CD14-positive monocyte (primary cell): ENCODE results near the gene MICU2. TPM values are rescaled to one million over a fixed set of nuclear protein-coding genes. Genes with fewer than 3 reads are reported as not detected.
A peak's percentile ranks its signal among the peaks of the same experiment; 100 is the strongest.

Experiments used
- DNase-seq, 3 donors: peaks; one replicate each; pipeline ENCODE4 v3.0.0-alpha.2; 2011 to 2022
- H2AFZ ChIP-seq: 2 replicates; pipeline ENCODE4 v1.6.0; 2012; ENCODE audit warnings: mild to moderate bottlenecking, low read depth, low read length, inconsistent platforms; ENCODE audit not compliant: insufficient read depth, poor library complexity, severe bottlenecking
- H3K27ac ChIP-seq, 2 donors: 1 replicate in 1 of 2; 2 replicates in 1 of 2; pipeline ENCODE4 v1.5.1; 2012 to 2013; ENCODE audit warnings: low read length in 2 of 2, control low read depth in 1 of 2, inconsistent platforms in 1 of 2, low read depth in 1 of 2, mild to moderate bottlenecking in 1 of 2
- H3K27me3 ChIP-seq, 2 donors: one replicate each; pipeline versions ENCODE4 v1.6.0 to v1.6.1; 2011 to 2013; ENCODE audit warnings: low read length in 2 of 2; ENCODE audit not compliant: control insufficient read depth in 2 of 2, insufficient read depth in 2 of 2
- H3K36me3 ChIP-seq, 2 donors: replicated peaks in 1 of 2; 1 replicate in 1 of 2; 2 replicates in 1 of 2; pipeline versions ENCODE4 v1.5.1 to v1.6.1; 2012 to 2013; ENCODE audit warnings: low read length in 2 of 2, control low read depth in 1 of 2, inconsistent platforms in 1 of 2, mild to moderate bottlenecking in 1 of 2; ENCODE audit not compliant: insufficient read depth in 2 of 2, control insufficient read depth in 1 of 2
- H3K4me1 ChIP-seq, 2 donors: 1 replicate in 1 of 2; 2 replicates in 1 of 2; pipeline versions ENCODE4 v1.5.1 to v1.6.1; 2012 to 2013; ENCODE audit warnings: low read length in 2 of 2, control low read depth in 1 of 2, inconsistent platforms in 1 of 2, mild to moderate bottlenecking in 1 of 2, moderate library complexity in 1 of 2; ENCODE audit not compliant: insufficient read depth in 2 of 2, control insufficient read depth in 1 of 2
- H3K4me2 ChIP-seq: replicated peaks from 2 replicates; pipeline ENCODE3; 2012; ENCODE audit warnings: low read length, moderate library complexity, mild to moderate bottlenecking; ENCODE audit not compliant: poor library complexity, severe bottlenecking; ENCODE audit errors: extremely low read depth
- H3K4me3 ChIP-seq, 3 experiments: fragments of 200-600 bp in 1 of 3; sonication (generic) in 1 of 3; replicated peaks in 1 of 3; 1 replicate in 2 of 3; 2 replicates in 1 of 3; pipeline ENCODE4 v1.5.1; 2011 to 2013; ENCODE audit warnings: low read length in 3 of 3, mild to moderate bottlenecking in 3 of 3, control low read depth in 2 of 3, low read depth in 2 of 3, inconsistent platforms in 1 of 3, moderate library complexity in 1 of 3
- H3K79me2 ChIP-seq: 2 replicates; pipeline ENCODE4 v1.6.0; 2012; ENCODE audit warnings: mild to moderate bottlenecking, control low read depth, inconsistent platforms, low read length, moderate library complexity; ENCODE audit not compliant: insufficient read depth
- H3K9ac ChIP-seq: 2 replicates; pipeline ENCODE4 v1.6.0; 2017; ENCODE audit warnings: low read length, mild to moderate bottlenecking; ENCODE audit not compliant: insufficient read depth, poor library complexity, severe bottlenecking
- H3K9me3 ChIP-seq, 2 donors: replicated peaks in 1 of 2; 1 replicate in 1 of 2; 2 replicates in 1 of 2; pipeline versions ENCODE4 v1.5.1 to v1.6.1; 2012 to 2013; ENCODE audit warnings: low read length in 2 of 2, control low read depth in 1 of 2; ENCODE audit not compliant: control insufficient read depth in 1 of 2, insufficient read depth in 1 of 2
- H4K20me1 ChIP-seq: 2 replicates; pipeline ENCODE4 v1.6.0; 2012; ENCODE audit warnings: mild to moderate bottlenecking, low read length, control low read depth, moderate library complexity; ENCODE audit not compliant: insufficient read depth
- H3K27ac Mint-ChIP-seq, 7 donors: one replicate each; pipeline ENCODE4 v1.8.0; 2020; ENCODE audit warnings: mild to moderate bottlenecking in 7 of 7, mixed read lengths in 7 of 7, moderate library complexity in 6 of 7, inconsistent platforms in 2 of 7
- H3K27me3 Mint-ChIP-seq, 3 donors: one replicate each; pipeline ENCODE4 v1.8.0; 2021 to 2022; ENCODE audit warnings: low read depth in 3 of 3, mild to moderate bottlenecking in 3 of 3, mixed read lengths in 3 of 3, moderate library complexity in 3 of 3, inconsistent platforms in 1 of 3
- H3K36me3 Mint-ChIP-seq, 2 donors: one replicate each; pipeline ENCODE4 v1.8.0; 2020; ENCODE audit warnings: mixed read lengths in 2 of 2, inconsistent platforms in 1 of 2, mild to moderate bottlenecking in 1 of 2
- H3K4me1 Mint-ChIP-seq: one replicate; pipeline ENCODE4 v1.8.0; 2020; ENCODE audit warnings: mild to moderate bottlenecking, mixed read lengths
- H3K4me3 Mint-ChIP-seq, 2 donors: one replicate each; pipeline ENCODE4 v1.8.0; 2020; ENCODE audit warnings: mild to moderate bottlenecking in 2 of 2, mixed read lengths in 2 of 2, moderate library complexity in 1 of 2
- H3K9me3 Mint-ChIP-seq, 7 donors: one replicate each; pipeline ENCODE4 v1.8.0; 2020 to 2022; ENCODE audit warnings: mixed read lengths in 7 of 7, mild to moderate bottlenecking in 6 of 7, moderate library complexity in 6 of 7, inconsistent platforms in 2 of 7
- CTCF ChIP-seq: fragments of 200-600 bp; IDR thresholded peaks from one replicate; pipeline ENCODE4 v1.8.0; 2022; ENCODE audit warnings: antibody characterized with exemption, mild to moderate bottlenecking
- whole genome bisulfite sequencing: methylation state at CpG from one replicate; pipeline ENCODE4 v1.1.5; 2013; ENCODE audit warnings: missing lambda C conversion rate; ENCODE audit not compliant: insufficient coverage; 5-methylcytosine and 5-hydroxymethylcytosine counted together
- intact Hi-C, 2 donors: fragments of 100-400 bp; cut with micrococcal nuclease; formaldehyde crosslinking; loops; one replicate each; pipeline versions ENCODE4 v1.15.0 to v1.15.1; 2023
- polyA plus RNA-seq, 3 donors: library from polyadenylated mRNA; depleted of rRNA in 1 of 3; unstranded in 2 of 3; stranded (reverse) in 1 of 3; fragments of 300-500 nt in 2 of 3; fragments of >200 nt in 1 of 3; fragmentation: Illumina TruSeq in 2 of 3; gene quantifications; 1 replicate in 2 of 3; 2 replicates in 1 of 3; pipeline ENCODE4 v1.2.3, GENCODE V29; 2012 to 2021

Gene MICU2
- polyA plus RNA-seq, 3 donors = 21.5 to 32.1 (median 26.8) TPM

GRCh38 chr13:21639561-21639960 lies 35.6 kb upstream of the MICU2 start:
- no peak overlapping the region for H3K4me3 Mint-ChIP-seq
- peaks cover 3 to 8% of the 10 kb centered on the region in 2 donors for H3K4me1 ChIP-seq
- no peaks in the 10 kb centered on the region for H3K79me2 ChIP-seq
- WGBS = 100% methylated on average over 3 of the region's 5 CpGs
- H3K36me3 Mint-ChIP-seq = no peaks in the 10 kb centered on the region
- intact Hi-C loops = loop anchor here in 1 of 2 donors (2.0 to 5.0 kb wide), 2 partner anchors 637 to 1378 kb away; no protein-coding TSS in a partner anchor
- TF ChIP-seq CTCF = no peak
- no peaks in the 10 kb centered on the region for H3K9me3 ChIP-seq
- no peaks in the 10 kb centered on the region for H4K20me1 ChIP-seq
- no peak overlapping the region for H3K9ac ChIP-seq
- peaks cover 8% of the 10 kb centered on the region for H3K4me1 Mint-ChIP-seq
- H3K4me3 ChIP-seq = no peak overlapping the region
- no peak for DNase-seq
- no peak overlapping the region for H3K27ac Mint-ChIP-seq
- H3K27ac ChIP-seq = no peak overlapping the region
- no peak overlapping the region for H2AFZ ChIP-seq
- H3K4me2 ChIP-seq = no peak overlapping the region
- H3K27me3 ChIP-seq = peaks cover 0 to 2% of the 10 kb centered on the region in 2 donors
- H3K27me3 Mint-ChIP-seq = peaks cover 4 to 9% (median 4%) of the 10 kb centered on the region in 3 donors
- no peaks in the 10 kb centered on the region for H3K36me3 ChIP-seq
- peaks cover 0 to 2% (median 0%) of the 10 kb centered on the region in 7 donors for H3K9me3 Mint-ChIP-seq

GRCh38 chr13:21638319-21639282 lies 34.6 kb upstream of the MICU2 start:
- H3K27me3 Mint-ChIP-seq = peaks cover 4 to 9% (median 8%) of the 10 kb centered on the region in 3 donors
- 0% methylated on average over 1 of the region's 6 CpGs for WGBS
- peak; percentile 98 for TF ChIP-seq CTCF

More at GRCh38 chr13:21638319-21639282, 34.6 kb upstream of the MICU2 start:
- Histone ChIP-seq H3K9me3 (no peaks in the 10 kb centered on the region), H3K36me3 (no peaks in the 10 kb centered on the region), H2AFZ (no peak overlapping the region), H3K4me1 (peaks cover 3 to 8% of the 10 kb centered on the region in 2 donors), H3K4me2 (no peak overlapping the region), H3K9ac (no peak overlapping the region), H3K4me3 (no peak overlapping the region), H3K79me2 (no peaks in the 10 kb centered on the region), H3K27me3 (peaks cover 0 to 4% of the 10 kb centered on the region in 2 donors), H4K20me1 (no peaks in the 10 kb centered on the region), H3K27ac (no peak overlapping the region)
- H3K4me1 Mint-ChIP-seq = peaks cover 8% of the 10 kb centered on the region
- H3K9me3 Mint-ChIP-seq = no peaks in the 10 kb centered on the region
- no peaks in the 10 kb centered on the region for H3K36me3 Mint-ChIP-seq
- no peak overlapping the region for H3K4me3 Mint-ChIP-seq
- no peak overlapping the region for H3K27ac Mint-ChIP-seq
- intact Hi-C loops = loop anchor here in 1 of 2 donors (2.0 to 5.0 kb wide), 2 partner anchors 638 to 1379 kb away; no protein-coding TSS in a partner anchor
- peak; percentile 6 to 31 (median 21) for DNase-seq
